ENCODE results near the gene ATF6B.
A peak's percentile ranks its signal among the peaks of the same experiment; 100 is the strongest.

DNA sequence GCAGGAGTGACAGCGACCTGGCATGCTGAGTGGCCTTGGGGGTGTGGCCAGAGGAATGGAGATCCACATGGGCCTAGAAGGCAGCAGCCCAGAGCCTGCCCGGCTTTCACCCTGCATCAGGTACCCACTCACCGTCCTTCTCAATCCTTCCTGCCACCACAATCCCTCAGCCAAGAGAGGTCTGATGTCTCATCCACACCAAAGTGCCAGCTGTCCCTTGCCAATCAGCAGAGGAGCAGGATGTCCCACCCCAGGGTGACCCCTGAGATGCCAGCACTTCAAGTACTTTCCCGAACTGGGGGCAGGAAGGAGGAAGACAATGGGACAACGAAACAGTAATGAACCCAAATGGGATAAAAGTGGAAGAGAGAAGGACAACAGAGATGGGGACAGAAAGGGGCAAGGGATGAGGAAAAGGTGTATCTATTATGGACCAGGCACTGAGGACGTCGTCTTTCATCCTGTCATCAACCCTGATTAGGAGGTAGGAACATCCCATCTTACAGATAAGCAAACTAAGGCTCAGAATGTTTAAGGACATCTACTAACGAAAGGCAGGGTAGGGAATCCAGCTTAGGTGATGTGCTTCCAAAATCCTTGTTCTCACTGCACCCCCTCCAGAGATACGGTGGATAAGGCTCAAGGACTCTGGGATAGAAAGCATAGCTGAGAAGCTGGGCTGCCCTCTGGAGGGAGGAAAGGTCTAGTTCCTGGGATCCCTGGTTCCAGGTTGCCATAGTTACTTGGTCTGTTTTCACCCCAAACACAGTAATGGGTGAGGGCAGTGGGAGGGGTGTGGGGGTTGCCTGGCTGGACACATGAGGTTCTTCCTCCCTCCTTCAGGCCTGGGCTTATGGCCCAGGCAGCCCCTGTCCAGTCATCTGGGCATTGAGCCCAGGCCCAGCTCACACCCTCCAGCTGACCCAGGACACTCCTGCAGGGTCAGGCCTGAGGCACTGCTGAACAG is 14.4 kb downstream of the ATF6B start:
- TF ChIP-seq CTCF (IDR thresholded peaks at IDR 0.05) (no peak), POLR2A (IDR thresholded peaks at IDR 0.05) (no peak), POLR2AphosphoS5 (IDR thresholded peaks at IDR 0.05) (peak; percentile 40 to 79 (median 58))

Measured in breast epithelium (tissue), 3 donors.